Measurements from ENCODE around the gene CCDC90B.
"Not testable (repeated sequence)": the region's sequence is repeated elsewhere in the genome, so short reads cannot be mapped to it uniquely, and the experiment has no call there.

The CCDC90B gene, protein sequence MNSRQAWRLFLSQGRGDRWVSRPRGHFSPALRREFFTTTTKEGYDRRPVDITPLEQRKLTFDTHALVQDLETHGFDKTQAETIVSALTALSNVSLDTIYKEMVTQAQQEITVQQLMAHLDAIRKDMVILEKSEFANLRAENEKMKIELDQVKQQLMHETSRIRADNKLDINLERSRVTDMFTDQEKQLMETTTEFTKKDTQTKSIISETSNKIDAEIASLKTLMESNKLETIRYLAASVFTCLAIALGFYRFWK

DNA sequence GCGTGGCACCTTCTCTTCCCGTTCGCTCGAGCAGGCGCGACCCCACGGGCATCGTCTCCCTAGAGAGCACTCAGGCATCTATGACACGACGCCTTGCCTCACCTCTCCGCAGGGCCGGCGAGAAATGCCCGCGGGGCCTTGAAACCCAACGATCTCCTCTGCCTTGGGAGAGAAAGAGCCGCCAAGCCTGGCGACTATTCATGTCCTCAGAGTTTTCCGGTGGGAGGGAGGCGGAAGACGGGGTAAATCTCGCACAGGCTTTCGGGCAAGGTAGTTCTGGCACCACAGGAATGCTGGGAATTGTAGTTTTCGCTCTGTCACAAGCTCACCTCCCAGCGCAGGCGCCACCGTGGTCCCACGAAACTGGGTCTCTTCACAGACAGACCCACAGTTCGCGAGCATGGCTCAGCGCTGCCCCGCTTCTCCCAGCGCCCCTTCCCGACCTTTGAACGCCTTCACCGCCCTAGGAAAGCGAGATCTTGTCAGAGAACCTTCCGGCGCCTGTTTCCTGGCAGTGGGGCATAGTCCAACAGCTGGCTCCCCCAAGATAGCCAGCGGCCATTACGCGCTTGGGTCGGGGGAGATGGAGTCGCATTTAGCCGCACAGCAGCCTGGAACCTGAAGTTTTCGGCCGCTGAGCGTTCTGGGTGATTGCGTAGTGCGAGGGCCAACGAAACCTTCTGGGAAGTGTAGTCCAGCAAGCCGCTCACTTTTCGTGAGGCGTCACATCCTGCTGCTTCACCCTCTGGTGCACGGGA, at the start of gene CCDC90B:
Gene CCDC90B (minus strand): TSS at position 597 of the 758 bp plus-strand sequence. CDS start 395 bp downstream, at position 202.
- peak; percentile 99 for DNase-seq

DNA sequence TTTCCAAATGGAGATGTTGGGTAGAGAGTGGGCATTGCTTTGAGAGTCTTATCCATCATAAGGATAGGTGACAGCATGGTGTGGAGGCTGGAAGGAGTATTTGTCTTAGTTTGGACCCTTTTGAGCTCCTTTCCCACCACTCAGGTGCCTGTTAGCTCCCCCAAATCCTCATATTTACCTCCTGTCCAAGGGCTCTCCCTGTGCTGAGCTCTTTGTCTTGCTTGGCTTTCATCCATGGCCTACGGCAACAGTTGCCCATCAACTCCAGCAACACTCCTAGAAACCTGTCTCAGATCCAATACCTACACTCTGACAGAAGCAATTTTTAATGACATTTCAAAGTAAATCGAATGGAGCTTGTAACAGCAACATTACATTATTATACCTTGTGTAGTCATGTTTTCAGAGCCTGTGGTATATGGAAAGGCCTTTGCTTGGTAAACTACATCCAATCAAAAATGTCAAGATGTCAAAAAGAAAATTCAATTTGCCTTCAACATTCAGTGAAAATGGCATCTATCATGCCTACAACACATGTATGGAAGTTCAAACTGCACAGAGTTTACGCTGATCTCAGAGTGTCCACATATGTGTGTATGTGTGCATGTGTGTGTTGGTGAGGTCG, 49.4 kb upstream of the CCDC90B start:
- no peak for DNase-seq

DNA sequence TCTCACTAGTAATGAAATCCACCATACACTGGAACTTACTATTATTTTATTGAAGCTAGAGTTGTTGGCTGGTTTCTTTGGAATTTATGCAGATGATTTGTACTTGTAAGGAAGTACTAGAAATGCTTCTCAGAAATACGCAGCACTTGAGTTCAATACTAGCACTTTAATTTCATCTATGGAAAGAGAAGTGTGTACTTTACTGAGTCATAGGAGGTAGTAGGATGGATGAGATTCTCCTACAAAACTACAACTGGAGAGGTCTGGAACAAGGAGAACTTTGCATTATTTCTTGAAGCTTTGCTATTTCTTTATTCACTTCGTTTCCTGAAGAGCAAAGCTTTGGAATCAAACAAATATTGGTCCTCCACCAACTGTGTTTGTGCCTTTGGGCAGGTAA, 44.1 kb upstream of the CCDC90B start:
- no peak for DNase-seq

DNA sequence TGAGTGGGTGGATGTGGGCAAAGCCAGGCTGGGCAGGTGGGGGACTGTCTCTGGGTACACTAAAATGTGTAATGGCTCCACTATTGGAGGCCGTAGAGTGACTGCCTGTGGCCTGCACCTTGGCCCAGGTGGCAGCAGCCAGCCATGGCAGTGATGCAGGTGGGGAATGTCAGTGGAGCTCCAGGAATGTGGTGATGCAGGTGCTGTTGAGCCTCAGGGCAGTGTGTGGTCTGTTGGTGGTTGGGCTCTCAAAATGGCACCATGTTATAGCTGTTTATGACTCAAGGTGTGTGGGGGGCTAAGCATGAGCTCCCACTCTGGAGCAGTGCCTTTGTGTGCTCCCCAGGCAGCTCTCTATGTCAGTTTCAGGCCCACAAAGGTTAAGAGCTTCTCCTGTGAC, 40.2 kb upstream of the CCDC90B start:
- DNase-seq: no peak

DNA sequence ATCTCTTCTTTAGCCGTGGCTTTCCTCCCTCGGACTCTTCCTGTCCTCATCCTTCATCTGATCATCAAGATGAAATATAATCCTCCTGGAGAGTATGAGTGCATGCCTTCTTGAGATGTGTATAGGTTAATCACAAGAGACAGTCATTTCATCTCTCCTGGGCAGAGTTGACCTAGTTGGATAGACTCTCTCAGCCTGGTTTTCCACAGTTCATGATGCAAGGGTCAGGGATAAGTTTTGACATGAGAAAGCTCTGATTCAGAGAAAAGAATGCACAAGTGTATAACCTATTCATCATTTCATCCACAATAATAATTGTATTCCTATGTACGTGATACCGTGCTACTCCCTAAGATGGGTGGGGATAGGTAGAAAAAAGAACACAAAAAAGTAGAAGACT, 33.2 kb upstream of the CCDC90B start:
- no peak for DNase-seq

DNA sequence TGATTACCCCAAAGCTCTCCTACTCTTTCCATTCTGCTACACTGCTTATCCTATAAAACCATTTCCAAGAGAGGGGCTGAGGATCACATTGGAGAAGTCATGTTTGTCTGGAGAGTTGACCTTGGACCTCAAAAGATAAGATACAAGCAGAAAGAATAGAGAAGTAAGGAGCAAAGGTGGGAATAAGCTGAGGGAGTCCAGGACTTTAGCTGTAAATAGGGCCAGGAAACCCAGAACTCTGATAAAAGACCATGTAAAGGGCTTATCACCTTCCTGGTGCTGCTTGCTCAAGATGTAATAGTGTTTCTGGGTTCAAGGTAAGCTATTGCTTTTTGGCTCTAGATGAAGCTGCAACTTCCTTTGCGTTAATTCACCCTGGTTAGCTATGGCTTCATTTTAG, 32.8 kb upstream of the CCDC90B start:
- DNase-seq: no peak

DNA sequence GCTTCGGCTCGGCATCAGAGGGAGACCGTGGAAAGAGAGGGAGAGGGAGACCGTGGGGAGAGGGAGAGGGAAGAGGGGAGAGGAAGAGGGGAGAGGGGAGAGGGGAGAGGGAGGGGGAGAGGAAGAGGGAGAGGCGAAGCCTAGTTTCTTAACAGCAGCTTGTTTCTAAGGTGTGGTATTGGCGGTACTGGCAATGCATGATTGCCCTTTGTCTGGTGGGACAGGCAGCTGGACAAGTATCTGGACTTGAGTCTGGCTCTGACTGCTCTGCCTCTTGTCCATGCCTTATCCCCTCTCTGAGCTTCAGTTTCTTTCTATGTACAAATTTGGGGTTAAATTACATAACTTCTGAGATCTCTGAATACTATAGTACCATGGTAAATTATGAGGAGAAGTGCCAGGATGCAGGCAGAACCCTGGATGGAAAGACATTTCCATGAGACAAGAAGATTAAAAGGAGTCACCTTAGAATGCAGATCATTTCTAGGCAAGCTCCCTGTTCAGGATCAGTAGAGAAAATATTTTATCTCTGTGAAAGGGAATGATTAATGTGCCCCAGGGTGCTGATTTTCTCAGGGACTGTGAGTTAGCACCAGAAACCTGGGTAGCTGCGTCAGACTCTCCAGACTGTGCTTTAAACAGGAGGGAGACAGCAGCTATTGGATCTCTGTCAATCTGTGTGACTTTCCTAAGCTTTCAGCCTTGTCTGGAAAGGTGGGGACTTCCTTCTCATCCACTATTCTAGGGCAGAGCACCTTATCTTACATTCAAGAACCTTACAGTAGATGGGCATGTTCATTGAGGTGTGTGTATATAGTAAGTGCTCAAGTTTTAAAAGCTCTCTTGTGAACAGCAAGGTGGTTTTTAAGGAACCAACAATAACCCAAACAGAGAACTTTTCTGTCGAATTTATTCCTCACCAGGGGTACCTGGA, 31.9 kb upstream of the CCDC90B start:
- DNase-seq: no peak

DNA sequence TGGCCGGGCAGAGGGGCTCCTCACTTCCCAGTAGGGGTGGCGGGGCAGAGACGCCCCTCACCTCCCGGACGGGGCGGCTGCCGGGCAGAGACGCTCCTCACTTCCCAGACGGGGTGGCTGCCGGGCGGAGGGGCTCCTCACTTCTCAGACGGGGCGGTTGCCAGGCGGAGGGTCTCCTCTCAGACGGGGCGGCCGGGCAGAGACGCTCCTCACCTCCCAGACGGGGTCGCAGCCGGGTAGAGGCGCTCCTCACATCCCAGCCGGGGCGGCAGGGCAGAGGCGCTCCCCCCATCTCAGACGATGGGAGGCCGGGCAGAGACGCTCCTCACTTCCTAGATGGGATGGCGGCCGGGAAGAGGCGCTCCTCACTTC, 30.7 kb upstream of the CCDC90B start:
- not testable (repeated sequence) for DNase-seq

DNA sequence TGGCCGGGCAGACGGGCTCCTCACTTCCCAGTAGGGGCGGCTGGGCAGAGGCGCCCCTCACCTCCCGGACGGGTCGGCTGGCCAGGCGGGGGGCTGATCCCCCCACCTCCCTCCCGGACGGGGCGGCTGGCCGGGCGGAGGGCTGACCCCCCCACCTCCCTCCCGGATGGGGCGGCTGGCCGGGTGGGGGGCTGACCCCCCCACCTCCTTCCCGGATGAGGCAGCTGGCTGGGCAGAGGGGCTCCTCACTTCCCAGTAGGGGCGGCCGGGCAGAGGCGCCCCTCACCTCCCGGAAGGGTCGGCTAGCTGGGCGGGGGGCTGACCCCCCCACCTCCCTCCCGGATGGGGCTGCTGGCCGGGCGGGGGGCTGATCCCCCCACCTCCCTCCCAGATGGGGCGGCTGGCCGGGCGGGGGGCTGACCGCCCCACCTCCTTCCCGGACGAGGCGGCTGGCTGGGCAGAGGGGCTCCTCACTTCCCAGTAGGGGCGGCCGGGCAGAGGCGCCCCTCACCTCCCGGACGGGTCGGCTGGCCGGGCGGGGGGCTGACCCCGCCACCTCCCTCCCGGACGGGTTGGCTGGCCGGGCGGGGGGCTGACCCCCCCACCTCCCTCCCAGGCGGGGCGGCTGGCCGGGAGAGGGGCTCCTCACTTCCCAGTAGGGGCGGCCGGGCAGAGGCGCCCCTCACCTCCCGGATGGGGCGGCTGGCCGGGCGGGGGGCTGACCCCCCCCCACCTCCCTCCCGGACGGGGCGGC, 30.2 kb upstream of the CCDC90B start:
- DNase-seq: not testable (repeated sequence)

DNA sequence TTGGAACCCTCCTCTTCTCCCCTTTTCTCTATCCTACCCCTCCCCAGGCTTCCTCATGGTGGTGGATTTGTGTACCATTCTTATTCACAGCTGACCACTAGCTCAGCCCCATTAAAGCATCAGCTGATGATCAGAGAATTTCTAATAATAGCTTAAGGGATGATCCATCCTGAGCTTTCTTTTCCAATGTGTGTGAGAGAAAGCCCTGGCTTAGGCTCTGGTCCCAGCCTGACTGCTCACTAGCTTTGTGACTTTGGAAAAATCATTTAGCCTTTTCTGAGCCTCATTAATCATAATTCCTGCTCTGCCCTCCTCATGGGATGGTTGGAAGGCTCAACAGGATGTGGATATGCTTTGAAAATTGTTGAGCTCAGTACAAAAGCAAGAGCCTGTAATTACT, 26.3 kb upstream of the CCDC90B start:
- no peak for DNase-seq

DNA sequence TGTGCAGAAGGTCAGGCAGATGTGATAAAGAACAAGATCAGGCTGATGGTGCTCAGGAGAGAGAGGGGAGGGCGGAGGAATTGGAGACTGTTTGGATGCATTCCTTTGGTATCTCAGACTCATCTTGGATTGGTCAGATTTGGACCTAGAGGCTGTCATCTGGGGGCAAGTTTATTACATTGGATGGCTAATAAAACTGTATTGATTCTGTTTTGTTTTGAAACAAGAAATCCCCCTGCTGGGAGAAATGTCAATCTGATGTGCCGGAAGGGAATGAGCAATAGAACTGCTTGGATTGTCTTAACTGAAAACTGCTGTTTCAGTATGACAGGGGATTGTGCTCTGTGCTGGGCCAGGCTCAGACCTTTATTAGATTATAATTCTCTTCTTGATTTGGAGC, 25.5 kb upstream of the CCDC90B start:
- no peak for DNase-seq

DNA sequence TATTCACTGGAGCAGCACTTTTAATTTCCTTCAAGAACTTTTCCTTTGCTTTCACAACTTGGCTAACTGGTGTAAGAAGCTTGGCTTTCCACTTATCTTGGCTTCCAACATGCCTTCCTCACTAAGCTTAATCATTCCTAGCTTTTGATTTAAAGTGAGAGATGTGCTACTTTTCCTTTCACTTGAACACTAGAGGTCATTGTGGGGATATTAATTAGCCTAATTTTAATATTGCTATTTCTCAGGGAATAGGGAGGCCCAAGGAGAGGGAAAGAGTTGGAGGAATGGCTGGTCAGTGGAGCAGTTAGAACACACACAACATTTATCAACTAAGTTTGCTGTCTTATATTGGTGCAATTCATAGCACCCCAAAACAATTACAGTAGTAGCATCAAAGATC, 24.6 kb upstream of the CCDC90B start:
- DNase-seq: no peak

DNA sequence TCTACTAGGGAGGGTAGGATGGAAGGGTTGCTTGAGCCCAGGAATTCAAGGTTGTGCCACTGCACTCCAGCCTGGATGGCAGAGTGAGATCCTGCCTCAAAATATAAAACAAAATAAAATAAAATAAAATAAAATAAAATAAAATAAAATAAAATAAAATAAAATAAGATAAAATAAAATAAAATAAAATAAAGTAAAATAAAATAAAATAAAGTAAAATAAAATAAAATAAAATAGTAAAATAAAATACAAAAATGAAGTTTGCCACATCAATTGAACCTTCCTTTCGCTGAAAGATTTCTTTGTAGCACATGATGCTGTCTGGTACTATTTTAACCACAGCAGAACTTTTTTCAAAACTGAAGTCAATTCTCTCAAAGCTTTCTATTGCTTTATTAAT, 22.4 kb upstream of the CCDC90B start:
- DNase-seq: not testable (repeated sequence)

DNA sequence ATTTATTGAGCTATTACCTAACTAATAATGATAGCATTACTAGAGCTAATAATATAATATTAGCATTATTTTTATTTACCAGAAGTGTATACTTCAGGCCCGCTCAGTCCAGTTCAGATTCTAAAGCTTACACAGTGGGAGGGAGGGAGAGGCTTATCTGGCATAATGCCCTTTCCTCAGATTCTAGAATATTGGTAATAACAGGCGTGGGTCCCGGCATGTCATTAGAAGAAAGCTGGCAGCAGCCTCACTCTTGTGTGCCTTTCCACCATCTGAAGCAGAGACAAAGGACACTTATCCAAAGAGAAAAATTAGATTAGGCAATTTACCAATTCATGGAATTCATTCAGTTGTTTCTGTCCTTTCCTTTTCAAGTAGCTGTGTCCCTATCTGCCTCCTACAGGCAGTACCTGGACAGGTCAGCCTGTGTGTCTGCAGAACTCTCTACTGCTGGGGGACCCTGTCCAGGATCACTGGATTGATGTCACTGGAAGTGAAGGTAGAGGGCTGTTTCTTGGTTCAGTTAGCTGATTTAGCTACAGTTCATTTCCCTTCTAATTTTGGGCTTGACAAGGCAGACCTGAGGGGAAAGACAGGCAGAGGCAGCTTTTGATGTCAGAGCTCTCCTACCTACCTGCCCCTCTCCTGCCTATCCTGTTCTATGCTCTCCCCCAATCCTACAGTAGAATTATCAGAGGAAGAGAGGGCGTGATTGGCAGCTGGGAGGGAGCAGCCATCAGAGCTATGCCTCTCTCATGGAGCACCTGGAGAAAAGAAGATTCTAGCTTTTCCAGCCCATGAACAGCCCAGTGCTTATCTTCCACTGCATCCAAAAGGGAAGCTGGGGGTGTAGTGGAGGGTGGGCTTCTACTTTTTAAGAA, 20.3 kb upstream of the CCDC90B start:
- no peak for DNase-seq

DNA sequence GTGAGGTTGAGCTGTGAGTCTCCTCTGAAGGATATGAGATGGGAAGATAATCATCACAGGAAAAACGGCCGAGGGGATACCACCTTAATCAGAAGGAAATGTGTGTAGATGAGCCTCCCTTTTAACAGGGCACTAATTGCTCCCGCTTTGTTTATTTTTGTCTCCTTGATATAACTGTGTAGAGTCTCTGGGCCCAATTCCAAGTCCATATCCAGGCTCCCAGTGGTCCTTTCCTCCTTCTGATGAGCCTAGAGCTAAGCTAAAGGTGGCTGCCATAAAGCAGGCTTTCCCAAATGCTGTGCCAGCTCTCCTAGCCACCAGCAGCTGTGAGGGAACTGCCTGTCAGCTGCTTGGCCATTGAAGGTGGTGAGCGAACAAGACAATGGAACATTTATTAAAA, 17.1 kb upstream of the CCDC90B start:
- no peak for DNase-seq

DNA sequence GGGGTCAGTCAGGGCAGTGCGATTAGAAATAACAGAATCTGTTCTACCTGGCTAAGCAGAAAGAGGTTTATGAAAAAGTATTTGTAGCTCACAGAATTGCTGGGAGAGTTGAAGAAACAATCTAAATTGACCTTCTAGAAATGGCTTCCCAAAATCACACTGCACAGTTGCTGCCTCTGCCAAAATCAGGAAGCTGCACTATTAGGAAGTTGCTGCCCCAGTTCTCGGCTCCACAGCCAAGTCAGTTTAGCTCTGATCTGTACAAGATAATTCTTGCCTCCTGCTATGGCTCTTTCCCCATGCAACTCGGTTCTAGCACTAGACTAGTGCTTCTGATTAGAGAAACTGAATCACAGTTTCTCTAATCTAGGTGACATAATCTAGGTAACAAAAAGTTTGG, 16.0 kb upstream of the CCDC90B start:
- no peak for DNase-seq

DNA sequence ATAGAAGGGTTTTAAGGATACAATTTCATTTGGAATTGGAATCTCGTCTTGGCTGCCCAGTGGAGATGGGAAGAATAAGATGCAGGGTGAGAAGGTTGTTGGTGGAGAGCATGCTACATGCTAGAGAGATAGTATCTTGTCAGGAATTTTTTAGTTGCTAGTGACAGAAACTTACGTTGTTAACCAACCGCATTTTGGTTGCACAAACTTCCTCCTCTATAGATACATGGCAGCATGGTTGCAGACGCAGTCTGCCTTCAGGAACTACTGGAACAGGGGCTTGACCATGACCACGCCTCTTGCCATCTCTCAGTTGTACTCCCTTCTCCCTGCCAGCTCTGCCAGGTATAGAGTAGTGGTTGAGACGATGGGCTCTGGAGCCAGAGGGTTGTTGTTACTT, 13.5 kb upstream of the CCDC90B start:
- DNase-seq: no peak

DNA sequence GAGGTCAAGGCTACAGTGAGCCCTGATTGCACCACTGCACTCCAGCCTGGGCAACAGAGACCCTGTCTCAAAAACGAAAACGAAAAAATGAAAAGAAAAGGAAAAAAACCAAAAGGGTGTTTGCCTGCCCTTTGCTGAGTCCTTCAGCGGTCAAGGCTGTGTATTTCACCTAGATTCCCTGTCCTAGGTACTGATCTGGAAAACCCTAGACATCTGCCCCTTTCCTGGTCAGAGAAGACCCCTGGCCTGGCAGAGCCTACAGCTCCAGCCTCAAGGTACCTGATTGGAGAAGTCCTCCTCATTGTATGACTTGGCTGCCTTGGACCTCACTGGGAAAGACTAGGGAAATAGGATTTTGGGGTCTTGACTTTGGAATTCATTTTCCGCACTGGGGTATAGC, 8.0 kb upstream of the CCDC90B start:
- DNase-seq: no peak

DNA sequence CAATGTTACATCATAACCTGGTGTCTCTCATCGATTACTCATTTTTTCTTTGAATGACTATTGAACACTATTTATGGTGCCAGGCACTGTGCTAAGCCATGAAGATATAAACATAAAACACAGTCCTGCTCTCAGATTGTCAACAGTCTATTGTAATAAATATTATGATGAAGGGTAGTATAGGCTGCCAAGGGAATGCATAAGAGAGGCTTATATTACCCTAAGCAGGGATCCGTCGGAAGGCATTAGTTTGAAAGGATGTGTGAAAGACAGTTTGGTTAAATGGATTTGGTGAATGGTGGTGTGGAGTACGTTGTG, 7.2 kb upstream of the CCDC90B start:
- no peak for DNase-seq

DNA sequence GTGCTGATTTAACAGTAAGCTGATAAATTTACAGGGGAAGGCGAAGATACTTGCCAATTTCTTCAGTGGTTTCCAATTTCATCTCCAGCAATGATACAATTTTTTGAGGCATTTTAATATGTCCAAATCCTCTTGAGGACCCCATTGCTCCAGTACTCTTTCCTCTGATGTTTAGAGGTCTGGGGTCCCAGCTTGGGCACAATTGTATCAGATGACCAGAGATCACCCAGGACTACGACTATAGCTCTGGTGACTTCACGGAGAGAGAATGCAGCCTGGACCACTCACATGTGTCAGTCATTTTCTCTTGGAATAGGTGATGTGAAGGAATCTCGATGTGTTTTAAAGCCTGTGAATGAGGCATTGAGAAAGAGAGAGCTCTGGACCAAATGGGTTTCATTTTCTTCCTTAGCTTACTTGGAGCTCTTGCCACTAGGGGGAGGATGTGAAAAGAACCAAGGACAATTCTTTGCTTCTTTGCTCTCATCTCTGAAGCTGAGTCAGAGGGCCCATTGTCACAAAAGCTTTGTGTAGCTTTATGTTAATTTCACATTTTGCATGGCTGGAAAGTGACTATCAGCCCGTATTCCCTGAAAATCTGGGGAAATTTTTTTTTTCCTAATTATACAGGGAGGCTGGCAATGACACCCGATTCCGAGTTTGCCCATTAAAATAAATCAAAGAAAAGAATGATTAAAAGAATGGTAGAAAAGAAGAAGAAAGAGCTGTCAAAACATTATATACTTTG, 6.7 kb upstream of the CCDC90B start:
- DNase-seq: peak; percentile 85

DNA sequence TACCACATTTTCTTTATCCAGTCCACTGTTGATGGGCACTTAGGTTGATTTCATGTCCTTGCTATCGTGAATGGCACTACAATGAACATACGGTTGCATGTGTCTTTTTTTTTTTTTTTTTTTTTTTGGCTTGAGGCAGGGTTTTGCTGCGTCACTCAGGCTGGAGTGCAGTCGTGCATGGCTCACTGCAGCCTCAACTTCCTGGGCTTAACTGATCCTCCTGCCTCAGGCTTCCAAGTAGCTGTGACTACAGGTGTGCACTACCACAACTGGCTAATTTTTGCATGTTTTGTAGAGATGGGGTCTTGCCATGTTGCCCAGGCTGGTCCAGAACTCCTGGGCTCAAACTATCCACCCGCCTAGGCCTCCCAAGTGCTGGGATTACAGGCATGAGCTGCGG, 1.5 kb upstream of the CCDC90B start:
- no peak for DNase-seq
